GM21447 (cell line): ENCODE measurements around the gene RIPK4.

ENCODE experiments used
- ATAC-seq: cut with Tn5 transposase; IDR thresholded peaks from one replicate; pipeline ENCODE4 v1.9.1; 2021; ENCODE audit not compliant: unreplicated experiment

Gene RIPK4

GRCh38 chr21:41755258-41755933, 11.5 kb downstream of the RIPK4 start:
- ATAC-seq: no peak

GRCh38 chr21:41754479-41754891, 12.4 kb downstream of the RIPK4 start:
- no peak for ATAC-seq

GRCh38 chr21:41753006-41753898, 13.6 kb downstream of the RIPK4 start:
- ATAC-seq: no peak

- no peak for ATAC-seq
These were observed 14.6 kb downstream of the RIPK4 start for GRCh38 chr21:41752231-41752681.

GRCh38 chr21:41751611-41752011, 15.2 kb downstream of the RIPK4 start:
- ATAC-seq: no peak

- ATAC-seq: no peak
These were observed 16.2 kb downstream of the RIPK4 start for GRCh38 chr21:41750532-41751151.

- no peak for ATAC-seq
These were observed 16.8 kb downstream of the RIPK4 start for GRCh38 chr21:41750051-41750450.

- ATAC-seq: no peak
These were observed 17.6 kb downstream of the RIPK4 start for GRCh38 chr21:41749286-41749685.

GRCh38 chr21:41747943-41748738, 18.7 kb downstream of the RIPK4 start:
- ATAC-seq: no peak

GRCh38 chr21:41746744-41747006, 20.2 kb downstream of the RIPK4 start:
- ATAC-seq: no peak

- no peak for ATAC-seq
These were observed 20.7 kb downstream of the RIPK4 start for GRCh38 chr21:41745971-41746743.

GRCh38 chr21:41745026-41745820, 21.6 kb downstream of the RIPK4 start:
- ATAC-seq: no peak

- ATAC-seq: no peak
These were observed 22.6 kb downstream of the RIPK4 start for GRCh38 chr21:41744028-41744930.

GRCh38 chr21:41743321-41744027, 23.4 kb downstream of the RIPK4 start:
- ATAC-seq: no peak

GRCh38 chr21:41742073-41742875, 24.6 kb downstream of the RIPK4 start:
- ATAC-seq: no peak

GRCh38 chr21:41741253-41742072, 25.4 kb downstream of the RIPK4 start:
- no peak for ATAC-seq
